Astrocyte of the cerebellum (primary cell): Measurements from ENCODE around the gene BHMT2.

Source experiments
- DNase-seq: peaks from one replicate; pipeline ENCODE4 v3.0.0-alpha.2; 2011; ENCODE audit warnings: low read depth
- H3K4me3 ChIP-seq: 2 replicates; pipeline ENCODE4 v1.5.1; 2011; ENCODE audit warnings: mild to moderate bottlenecking, low read depth, low read length, moderate library complexity
- in situ Hi-C: cut with HindIII; loops from 2 replicates; pipeline ENCODE4 v1.10.0; 2017; ENCODE audit warnings: low sequenced_read_pairs
- TF ChIP-seq, protein P1 (sequence below): IDR thresholded peaks from 2 replicates; pipeline ENCODE4 v1.5.1; 2012; ENCODE audit warnings: low read length, low read depth, moderate library complexity, mild to moderate bottlenecking; ENCODE audit errors: missing control alignments

BHMT2 gene

GRCh38 chr5:79109527-79110492 is 40.2 kb downstream of the BHMT2 start:
- TF ChIP-seq, protein P1, sequence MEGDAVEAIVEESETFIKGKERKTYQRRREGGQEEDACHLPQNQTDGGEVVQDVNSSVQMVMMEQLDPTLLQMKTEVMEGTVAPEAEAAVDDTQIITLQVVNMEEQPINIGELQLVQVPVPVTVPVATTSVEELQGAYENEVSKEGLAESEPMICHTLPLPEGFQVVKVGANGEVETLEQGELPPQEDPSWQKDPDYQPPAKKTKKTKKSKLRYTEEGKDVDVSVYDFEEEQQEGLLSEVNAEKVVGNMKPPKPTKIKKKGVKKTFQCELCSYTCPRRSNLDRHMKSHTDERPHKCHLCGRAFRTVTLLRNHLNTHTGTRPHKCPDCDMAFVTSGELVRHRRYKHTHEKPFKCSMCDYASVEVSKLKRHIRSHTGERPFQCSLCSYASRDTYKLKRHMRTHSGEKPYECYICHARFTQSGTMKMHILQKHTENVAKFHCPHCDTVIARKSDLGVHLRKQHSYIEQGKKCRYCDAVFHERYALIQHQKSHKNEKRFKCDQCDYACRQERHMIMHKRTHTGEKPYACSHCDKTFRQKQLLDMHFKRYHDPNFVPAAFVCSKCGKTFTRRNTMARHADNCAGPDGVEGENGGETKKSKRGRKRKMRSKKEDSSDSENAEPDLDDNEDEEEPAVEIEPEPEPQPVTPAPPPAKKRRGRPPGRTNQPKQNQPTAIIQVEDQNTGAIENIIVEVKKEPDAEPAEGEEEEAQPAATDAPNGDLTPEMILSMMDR = peak; percentile 11
- in situ Hi-C loops = no loop called here
- no peak overlapping the region for H3K4me3 ChIP-seq
- DNase-seq = no peak

- no peak for DNase-seq
- in situ Hi-C loops = no loop called here
- H3K4me3 ChIP-seq = peak within 1 kb of the TSS; percentile 18
- TF ChIP-seq, protein P1 = no peak
Measured at GRCh38 chr5:79111387-79111959, 41.9 kb downstream of the BHMT2 start, which contains the start of gene BHMT. BHMT (plus strand) TSS chr5:79111809; CDS start chr5:79111886, 77 bp downstream.

- TF ChIP-seq, protein P1 = no peak
- peak overlapping the region; percentile 18 for H3K4me3 ChIP-seq
- no peak for DNase-seq
- in situ Hi-C loops = no loop called here
Measured at GRCh38 chr5:79111960-79112702, 42.6 kb downstream of the BHMT2 start.

GRCh38 chr5:79112703-79113058 is 43.1 kb downstream of the BHMT2 start:
- TF ChIP-seq, protein P1 = no peak
- in situ Hi-C loops = no loop called here
- no peak for DNase-seq
- no peak overlapping the region for H3K4me3 ChIP-seq

DNA sequence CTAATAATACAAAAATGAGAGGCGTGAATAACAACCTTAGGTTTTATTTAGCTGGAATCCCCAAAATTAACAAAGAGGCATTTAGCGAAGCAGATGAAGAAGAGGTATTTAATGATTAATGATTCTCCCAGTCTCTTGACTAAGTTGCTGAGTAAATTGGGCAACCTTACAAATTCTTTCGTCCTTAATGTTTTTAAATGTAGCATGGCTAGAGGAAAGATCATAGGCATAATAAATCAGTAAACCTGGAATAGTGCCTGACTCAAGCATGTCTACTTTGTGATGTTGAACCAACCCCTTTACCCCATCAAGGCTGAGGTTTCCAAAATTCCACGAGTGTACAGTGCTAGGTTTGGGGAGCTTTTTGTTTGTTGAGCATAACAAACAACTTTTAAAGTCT is 49.9 kb downstream of the BHMT2 start:
- TF ChIP-seq, protein P1 = no peak
- in situ Hi-C loops = no loop called here
- no peak for DNase-seq
- H3K4me3 ChIP-seq = no peak overlapping the region

DNA sequence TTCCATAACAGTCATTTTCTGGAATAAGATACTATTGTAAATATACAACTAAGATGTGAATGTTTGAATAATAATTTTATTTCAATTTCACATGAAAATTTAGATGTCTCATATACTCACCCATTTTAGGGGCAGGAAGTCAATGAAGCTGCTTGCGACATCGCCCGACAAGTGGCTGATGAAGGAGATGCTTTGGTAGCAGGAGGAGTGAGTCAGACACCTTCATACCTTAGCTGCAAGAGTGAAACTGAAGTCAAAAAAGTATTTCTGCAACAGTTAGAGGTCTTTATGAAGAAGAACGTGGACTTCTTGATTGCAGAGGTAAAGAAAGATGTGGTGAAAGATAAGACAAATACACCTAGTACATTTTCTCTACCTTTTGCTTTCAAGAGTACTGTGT is 50.7 kb downstream of the BHMT2 start:
- DNase-seq = no peak
- no peak overlapping the region for H3K4me3 ChIP-seq
- in situ Hi-C loops = no loop called here
- TF ChIP-seq, protein P1 = no peak
